NCI-H2107 treated with DMSO at 0.1 percent for 48 hours (cell line): ENCODE data around the gene PHF24.

Experiments
- DNase-seq: peaks from one replicate; lab custom pipeline; 2025; ENCODE audit not compliant: unreplicated experiment; lab: John Stamatoyannopoulos, UW

PHF24 gene

DNA sequence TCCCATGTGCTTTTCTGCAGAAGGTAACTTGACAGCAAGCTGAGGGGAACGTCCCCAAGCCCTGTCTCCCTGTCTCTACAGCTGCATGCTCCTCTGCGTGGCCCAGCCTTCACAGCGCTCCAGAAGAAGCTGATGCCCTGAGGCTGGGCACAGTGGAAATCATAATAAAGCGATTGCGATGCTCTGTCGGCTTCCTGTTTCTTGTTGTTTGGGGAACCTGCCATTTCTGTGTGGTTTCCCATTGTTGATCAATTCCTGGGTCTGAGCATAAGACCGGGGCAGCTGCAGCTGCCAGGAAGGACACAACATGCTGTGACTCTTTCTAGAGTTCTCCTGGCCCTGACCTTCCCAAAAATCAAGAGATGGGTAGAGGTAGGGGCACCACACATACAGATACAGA is 24.3 kb downstream of the PHF24 start:
- no peak for DNase-seq

DNA sequence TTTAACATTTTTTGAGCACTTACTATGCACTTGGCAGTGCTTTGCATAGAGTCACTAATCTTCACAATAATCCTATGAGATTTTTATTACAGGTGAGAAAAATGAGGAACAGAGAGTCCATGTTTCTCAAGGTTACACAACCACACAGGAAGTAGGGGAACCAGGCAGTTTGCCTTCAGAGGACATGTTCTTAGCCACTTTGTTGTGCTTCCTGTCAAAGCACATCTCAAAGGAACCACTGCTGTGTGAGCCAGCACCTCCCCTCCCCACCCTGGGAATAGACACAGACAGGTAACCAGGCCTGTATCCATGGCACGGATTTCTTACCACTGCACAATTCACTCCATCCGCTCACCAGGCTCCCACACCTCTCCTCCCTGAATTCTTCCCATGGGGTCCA is 25.1 kb downstream of the PHF24 start:
- DNase-seq = no peak

DNA sequence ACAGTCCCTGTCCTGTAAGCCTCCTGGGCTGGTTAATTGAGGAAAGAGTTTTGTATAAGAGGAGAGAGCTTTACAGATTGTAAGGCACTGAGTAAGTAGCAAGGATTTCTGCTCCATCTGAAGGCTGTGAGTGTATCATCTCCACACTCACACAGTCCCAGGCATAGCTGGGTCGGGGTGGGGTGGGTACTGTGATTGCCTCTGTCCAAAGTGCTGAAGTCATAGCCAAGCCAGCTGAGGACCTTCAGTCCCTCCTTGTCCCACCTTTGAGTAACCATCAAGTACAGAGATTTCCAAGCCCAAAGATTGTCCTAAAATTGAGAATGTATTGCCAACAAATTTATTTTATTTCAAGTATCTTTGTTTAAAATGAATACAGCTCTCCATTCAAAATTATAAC is 26.0 kb downstream of the PHF24 start:
- no peak for DNase-seq

DNA sequence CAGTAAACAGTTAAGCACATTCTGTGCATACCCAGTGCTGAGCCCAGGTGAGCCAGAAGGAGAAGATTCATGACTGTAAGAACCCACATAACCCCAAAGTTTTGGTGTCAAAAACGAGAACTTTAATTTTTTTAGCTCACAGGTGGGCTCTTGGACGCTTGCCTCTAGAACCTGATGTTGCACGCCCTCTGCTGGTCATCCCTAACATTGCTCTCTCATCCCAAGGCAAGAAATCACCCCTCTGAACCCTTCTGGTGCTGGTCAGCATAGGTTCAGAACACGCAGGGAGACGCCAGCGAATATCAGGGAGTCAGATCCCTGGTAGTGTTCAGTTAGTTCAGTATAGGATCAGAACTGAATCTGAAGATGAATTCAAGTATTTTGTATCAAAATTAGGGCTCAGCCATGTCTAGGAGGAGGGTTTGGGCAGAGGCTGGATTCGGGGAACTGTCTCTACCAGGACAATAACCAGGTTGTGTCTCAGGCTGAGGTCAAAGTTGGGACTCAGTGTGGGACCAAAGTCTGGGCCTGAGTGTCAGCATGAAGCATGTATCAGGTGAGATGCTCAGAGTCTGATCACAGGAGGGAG is 27.3 kb downstream of the PHF24 start:
- DNase-seq = peak; percentile 47

DNA sequence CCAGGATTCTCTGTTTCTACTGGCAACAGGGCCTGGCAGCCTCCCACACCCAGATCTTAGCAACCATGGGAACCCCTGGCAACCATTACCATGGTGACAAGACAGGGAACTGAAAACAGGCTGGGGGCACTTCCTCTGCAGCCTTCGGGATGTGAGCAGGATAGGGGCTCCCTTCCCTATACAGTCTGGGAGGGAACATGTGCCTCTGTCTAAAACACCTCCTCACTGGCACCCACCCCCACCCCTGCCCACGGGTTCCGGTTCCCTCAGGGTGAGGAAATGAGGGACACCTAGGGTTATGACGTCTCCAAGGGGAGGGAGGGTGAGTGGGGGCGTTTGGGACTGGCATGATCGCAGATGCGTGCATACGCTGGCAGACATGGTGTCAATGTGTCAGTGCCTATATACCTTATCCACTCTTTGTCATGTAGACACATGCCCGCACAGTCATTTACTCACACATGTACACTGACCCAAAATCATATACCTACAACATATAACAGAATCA is 28.5 kb downstream of the PHF24 start:
- DNase-seq = no peak

DNA sequence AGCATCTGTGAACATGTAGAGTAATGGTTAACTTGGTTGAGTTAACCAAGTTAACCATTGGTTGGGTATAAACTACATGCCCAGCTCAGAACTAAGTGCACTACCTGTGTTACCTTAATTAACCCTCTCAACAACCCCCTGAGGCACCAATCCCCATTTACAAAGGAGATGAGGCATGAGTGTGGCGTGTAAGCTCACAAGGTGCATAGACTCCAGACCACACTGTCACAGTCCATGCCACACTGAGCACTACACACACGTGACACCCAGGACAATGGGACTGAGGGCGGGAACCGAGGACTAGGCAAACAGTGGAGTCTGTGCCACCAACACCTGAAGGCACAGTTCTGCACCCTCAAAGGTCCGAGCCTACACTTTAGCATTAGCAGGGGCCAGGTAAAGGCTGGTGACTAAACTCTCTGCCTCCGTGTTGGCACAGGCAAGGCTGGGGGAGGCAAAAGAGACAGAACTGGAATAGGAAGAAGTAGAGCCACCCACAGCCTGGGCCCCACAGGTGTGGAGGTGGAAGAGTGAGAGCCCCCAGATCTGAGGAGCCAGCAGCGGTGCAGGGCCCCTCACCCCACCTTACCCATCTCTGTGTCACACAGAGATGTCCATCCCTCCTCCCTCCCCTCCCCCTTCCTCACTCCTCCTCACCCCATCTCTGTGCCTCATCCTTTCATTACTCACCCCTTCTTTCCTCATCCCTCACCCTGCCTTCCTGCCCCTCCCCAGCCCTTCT is 29.2 kb downstream of the PHF24 start:
- no peak for DNase-seq

DNA sequence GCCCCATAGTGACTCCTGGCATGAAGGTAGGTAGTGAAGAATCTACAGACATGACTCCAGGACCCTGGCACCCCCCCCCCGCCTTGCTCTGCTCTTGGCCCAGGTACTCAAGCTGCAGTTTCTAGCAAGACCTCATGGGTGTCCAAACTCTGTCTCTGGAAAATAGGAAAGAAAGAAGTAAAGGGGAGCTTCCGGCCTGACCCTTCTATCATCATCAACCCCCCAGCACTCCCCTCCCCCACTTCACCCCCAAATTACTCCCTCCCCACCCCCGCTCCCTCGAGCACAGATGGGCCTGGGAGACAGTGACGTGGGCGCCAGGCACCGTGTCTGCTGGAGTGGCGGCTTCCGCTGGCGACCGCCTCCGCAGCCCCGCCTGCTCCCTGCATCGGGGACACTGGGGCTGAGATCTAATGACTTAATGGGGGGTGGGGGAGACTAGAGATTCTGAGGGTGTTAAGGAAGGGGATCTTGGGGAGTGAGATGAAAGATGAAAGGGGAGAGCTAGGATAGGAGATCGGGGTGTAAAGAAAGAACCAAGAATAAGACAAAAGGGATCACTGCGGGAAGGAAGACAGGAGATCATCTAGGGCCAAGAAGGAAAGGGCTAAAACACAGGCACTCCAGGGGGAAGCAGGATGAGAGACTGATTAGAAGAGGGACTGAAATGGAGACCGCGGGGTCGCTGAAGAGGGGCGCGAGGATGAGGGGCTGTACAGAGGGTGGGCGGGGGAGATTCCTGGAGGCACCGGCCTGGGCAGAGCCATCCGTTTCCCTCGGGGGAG is 30.3 kb downstream of the PHF24 start:
- peak; percentile 44 for DNase-seq

DNA sequence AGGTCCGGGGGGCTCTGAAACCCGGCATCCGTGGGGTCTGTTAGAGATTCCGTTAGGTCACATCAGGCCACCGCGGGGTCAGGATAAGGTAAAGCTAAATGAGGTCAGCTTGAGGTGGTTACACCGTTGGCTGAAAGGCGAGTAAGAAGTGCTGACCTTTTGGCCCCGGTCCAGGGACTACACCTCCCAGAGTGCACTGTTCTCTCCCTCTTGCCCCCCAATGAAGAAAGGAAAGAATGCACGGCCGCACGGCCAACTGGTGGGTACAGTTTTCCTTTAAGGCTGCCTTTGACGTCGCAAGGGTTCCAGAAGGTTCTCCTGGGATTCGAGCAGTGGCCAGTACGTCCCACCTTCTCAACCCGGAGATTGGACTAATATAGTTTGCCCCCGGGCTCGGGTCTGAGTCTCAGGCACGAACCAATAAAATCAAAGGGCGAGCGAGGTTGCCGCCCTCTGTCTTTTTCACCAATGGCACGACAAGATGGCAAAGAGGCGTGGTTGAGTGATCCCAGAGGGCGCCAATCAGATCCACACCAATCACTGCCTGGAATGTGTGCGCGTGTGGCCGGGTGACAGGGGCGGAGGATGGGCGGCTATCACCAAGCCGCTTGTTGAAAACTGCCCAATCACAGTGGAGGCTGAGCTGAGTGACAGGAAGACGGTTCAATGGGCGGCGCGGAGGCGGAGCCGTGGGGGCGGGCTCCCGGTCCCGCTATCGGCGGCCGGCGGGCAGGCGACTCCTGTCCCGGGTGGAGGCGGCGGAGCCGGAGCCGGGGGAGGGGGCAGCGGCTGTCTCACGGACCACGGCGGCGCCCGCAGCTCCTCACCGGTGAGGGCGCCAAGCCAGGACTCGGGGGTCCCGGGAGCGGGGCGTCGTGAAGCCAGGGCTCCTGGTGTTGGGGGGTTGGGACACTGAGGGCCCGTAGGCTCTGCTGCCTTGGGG is 31.2 kb downstream of the PHF24 start, which contains the start of gene DNAJB5:
Gene DNAJB5, plus strand, starts transcription at position 743 of the 943 bp plus-strand sequence. CDS start 886 bp downstream, outside the sequence.
- DNase-seq = peak; percentile 96

DNA sequence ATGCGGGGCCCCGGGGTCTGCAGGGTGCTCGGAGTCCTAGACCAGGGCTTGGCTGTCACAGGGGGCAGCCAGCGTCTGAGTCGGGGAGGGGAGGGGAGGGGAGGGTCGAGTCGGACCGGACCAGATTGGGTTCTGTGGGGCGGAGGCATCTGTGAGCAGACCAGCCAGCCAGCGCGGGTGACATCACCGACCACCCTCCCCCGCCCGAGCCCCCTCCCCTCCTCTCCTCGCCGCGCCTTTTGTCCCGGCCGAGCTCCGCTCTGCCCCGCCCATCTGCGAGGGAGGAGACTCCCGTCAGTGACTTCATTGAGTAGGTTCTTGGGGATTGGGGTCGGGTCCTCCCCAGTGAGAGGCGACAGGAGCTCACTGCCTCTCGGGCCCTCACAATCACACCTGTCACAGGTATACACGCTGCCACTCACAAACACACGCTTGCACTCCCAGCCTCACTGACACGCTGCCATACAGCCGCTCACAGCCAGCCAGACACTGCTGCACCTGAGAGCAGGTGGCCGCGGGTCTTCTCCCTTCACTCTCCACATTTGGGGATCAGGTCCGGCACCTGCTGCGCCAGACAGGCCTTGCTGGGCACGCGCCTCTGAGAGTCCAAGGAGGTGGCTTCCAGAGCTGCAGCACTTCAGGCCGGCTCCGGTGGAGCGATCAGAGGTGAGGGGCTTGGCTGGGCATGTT is 32.0 kb downstream of the PHF24 start:
- peak; percentile 17 for DNase-seq

DNA sequence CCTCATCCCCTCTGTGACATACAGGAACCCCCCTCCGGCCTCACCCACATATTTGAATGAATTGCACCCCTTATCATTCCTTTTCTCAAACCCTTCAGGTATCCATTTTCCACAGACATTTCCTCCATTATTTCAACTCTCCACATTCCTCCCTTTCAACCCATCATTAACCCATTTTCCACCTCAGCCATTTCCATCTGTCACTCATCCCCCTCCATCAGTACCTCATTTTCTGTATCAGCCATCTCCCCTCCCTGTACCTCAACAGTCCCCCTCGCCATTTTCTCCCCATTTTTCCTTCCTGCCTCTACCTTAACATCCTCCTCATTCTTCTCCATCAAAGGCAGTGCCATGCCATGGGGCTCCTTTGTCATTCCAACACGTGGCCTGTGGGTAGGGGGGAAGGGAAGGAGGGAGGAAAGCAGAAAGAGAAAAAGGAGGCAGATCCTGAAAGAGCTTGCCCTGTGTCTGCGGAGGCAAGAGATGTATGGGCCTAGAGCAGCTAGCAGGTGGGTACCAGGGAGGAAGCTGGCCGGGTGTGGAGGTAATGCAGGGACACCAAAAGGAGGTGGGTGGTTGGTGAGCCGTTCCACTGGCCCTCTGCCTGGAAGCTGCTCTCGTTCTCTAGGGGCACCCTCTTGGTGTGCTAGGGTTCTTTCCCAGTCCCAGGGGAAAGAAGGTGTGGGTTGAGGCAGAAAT is 33.0 kb downstream of the PHF24 start:
- no peak for DNase-seq

DNA sequence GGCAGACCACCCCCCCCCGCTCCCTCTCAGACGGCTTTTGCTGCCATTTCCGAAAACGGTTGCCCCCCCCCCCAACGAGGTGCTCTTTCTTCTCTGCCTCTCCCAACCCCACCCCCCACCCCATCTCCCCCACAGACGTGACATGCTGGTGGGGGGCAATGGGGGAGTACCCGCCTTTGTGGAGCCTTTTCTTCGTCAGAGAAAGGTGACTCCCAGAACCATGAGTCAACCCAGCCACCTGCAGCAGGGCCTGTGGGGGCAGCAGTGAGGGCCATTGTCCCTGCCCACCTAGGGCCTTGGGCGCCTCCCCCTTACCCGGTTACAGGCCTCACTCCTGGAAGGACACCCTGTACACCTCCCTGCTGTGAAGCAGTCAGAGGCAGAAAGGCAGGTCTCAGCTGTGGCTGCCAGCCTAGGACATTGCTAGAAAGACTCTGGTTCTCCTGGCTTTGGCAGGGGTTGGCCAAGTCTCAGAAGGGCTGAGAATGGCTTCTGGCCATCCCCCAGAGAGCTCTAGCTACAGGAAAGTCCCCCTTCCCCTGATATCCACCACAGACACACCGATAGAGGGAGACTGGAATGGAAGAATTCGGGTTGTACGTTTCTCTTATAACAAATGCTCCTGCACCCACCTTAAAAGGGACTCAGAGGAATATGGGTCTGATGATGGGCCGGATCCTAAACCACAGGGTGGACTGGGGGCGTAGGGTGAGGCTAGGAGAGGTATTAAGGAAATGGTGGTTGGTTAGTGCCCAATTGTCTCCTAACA is 33.7 kb downstream of the PHF24 start:
- no peak for DNase-seq

DNA sequence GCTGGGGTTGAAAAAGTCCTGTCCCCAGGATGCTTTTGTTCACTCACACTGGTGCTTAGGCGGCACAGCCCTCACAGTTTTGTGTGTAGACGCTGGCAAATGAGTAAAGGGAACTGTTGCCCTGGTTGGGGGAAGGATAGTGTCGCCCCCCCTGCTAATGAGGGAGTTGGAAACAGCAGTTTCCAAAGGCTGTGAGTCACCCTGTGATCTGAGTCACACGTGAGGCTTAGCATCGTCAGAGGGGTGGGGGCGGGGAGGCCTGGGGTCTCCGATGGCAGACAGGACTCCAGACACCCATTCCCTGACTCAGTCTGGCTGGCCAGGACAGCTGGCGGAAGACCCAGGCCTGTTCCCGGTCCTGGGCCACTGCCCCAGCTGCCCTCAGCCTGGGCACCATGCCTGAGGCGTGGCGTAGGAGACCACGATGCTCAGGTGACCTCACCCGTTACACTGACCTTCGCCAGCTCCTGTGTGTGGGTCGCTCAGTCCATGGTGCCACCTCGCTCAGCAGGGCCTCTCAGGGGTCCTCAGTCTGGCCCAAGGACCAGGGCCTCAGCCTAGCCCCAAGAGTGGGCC is 34.4 kb downstream of the PHF24 start:
- no peak for DNase-seq

DNA sequence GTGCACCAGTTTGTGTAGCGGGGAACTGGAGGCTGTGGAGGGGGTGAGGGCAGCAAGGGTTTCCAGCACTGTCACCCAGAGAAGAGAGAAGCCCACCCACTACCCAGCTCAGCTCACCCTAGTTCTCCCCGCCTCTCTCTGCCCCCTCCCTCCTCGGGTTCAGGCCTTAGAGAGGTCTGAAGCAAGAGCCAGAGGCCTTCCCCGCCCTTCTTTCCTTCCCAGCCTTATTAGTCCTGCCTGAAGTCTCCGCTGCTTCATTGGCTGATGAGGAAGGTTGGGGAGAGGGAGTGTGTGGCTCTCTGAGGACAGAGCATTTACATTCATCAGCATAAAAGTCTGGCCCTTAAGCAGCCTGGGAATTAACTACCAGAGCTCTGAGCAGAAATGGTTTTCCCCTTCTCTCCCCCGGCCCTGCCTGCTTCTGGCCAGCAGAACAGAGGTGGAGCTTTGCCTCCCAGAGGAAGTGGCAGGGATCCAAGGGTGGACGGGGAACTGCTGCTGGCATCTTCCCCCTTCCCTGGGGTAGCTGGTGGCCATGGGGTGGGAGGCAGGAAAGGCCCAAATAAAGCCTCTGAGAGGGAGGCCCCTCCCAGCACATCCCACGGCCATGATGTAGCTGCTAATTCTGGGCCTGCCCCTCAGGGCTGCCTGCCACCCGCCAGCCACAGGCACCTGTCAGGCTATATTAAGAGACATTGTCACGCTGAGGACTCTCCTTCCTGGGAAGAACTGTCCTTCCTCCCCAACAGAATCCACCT is 35.6 kb downstream of the PHF24 start:
- peak; percentile 42 for DNase-seq

DNA sequence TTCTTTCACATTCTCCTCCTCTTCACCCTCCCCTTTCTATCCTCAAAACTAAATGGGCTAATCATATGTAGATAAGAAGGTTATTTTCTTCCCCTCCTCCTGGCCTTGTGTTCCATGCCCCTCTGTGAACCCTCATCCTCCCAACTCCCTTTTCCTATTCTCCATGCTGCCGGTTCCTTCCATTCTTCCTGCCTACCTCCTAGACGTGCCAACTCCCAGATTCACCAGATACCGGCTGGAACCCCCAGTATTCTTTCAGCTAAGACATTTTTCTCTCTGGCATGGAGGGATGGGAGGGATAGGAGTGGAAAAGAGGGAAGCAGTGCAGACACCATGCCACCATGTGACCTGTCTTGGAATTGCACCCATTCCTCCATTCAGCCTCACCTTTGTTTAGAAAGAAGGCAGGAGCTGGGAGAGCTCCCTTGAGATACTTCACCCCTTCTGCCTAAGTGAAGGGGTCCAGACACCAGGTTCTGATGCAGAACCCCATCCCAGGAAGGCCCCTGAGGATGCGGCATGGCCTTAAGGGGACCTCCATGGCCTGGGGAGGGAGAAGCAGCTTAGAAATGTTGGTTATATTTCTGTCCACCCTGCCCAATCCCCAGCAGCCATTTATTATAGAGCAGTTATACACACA is 36.3 kb downstream of the PHF24 start:
- DNase-seq = peak; percentile 45

DNA sequence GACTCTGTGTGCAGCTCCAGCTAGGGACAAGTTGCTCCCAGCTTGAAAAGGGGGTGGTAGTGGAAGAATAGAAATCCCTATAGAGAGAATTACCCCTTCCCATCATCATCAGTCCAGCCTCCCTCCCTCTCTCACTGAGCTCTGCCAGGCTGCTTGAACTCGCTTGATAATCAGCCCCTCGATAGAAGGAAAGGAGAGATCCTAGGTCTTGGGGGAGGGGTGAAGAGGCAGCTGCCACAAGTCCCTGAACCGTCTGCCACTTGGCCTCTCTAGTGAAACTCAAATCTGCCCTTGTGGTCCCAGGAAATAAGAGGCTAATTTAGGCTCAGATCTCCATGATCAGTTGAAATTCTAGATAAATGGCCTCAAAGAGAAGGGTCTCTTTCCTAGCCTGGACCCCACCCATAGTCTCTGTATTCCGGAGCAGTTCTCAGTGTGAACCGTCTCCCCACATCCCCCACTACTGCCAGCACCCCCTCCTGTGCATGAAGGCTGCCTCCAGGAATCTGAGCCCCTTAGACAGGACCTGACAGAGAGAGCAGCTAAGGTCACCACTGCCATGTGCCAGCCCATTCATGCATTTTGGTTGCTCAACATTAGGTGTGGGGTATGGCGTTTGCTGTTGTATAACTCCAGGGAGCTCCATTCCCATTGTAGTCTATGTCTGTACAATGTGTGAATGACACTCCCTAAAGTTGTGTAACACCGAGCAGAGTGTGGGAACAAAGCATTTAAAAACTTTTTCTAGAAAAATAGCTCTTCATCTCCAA is 37.0 kb downstream of the PHF24 start:
- peak; percentile 43 for DNase-seq

DNA sequence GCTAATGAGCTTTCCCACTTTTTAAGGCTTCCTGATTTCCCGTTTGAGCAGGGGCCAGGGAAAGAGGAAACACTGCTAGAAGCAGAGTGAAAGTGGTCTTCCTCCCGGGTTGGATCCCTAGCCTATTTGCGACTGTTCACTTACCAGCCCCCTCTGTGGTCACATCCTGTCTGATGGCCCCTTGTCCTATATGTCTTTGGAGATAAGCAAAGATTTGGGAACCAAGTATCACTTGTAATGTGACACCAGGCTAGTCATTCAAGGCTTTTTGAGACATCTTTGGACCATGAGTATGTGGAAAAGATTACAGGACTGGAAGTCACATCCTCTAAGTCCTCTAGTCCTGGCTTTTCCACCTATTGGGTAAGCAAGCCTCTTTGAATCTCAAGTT is 37.6 kb downstream of the PHF24 start:
- DNase-seq = no peak
